HG02970 (cell line): Measurements from ENCODE around the gene NADK2.
A peak's percentile ranks its signal among the peaks of the same experiment; 100 is the strongest.
"Not testable (repeated sequence)": the region's sequence is repeated elsewhere in the genome, so short reads cannot be mapped to it uniquely, and the experiment has no call there.

ENCODE experiments used
- ATAC-seq: cut with Tn5 transposase; IDR thresholded peaks from one replicate; pipeline ENCODE4 v1.9.1; 2021; ENCODE audit warnings: mild to moderate bottlenecking, moderate library complexity, moderate number of reproducible peaks; ENCODE audit not compliant: unreplicated experiment, low FRiP score

NADK2 gene

GRCh38 chr5:36214436-36214835 is 27.3 kb downstream of the NADK2 start:
- ATAC-seq, result no peak

GRCh38 chr5:36209664-36210063 is 32.1 kb downstream of the NADK2 start:
- no peak for ATAC-seq

- no peak for ATAC-seq
These were observed 32.9 kb downstream of the NADK2 start for GRCh38 chr5:36208786-36209185.

- no peak for ATAC-seq
These were observed 34.8 kb downstream of the NADK2 start for GRCh38 chr5:36206913-36207312.

GRCh38 chr5:36205329-36205728 is 36.4 kb downstream of the NADK2 start:
- no peak for ATAC-seq

- ATAC-seq, result no peak
These were observed 39.2 kb downstream of the NADK2 start for GRCh38 chr5:36202521-36202961.

GRCh38 chr5:36200513-36200912 is 41.2 kb downstream of the NADK2 start:
- ATAC-seq, result no peak

GRCh38 chr5:36199620-36200019 is 42.1 kb downstream of the NADK2 start:
- no peak for ATAC-seq

- ATAC-seq, result not testable (repeated sequence)
These were observed 42.9 kb downstream of the NADK2 start for GRCh38 chr5:36198783-36199182.

- ATAC-seq, result no peak
These were observed 43.4 kb downstream of the NADK2 start for GRCh38 chr5:36198281-36198680.

GRCh38 chr5:36193746-36194145 is 48.0 kb downstream of the NADK2 start:
- ATAC-seq, result no peak

- not testable (repeated sequence) for ATAC-seq
These were observed 57.3 kb downstream of the NADK2 start for GRCh38 chr5:36184408-36184807.

GRCh38 chr5:36181774-36182173 is 60.0 kb downstream of the NADK2 start:
- no peak for ATAC-seq

- ATAC-seq, result no peak
These were observed 61.0 kb downstream of the NADK2 start for GRCh38 chr5:36180556-36181350.

- ATAC-seq, result no peak
These were observed 61.8 kb downstream of the NADK2 start for GRCh38 chr5:36179950-36180349.

- no peak for ATAC-seq
These were observed 63.2 kb downstream of the NADK2 start for GRCh38 chr5:36178524-36178890.

GRCh38 chr5:36177715-36178523 is 63.8 kb downstream of the NADK2 start:
- ATAC-seq, result no peak

- ATAC-seq, result peak; percentile 97
These were observed 64.6 kb downstream of the NADK2 start for GRCh38 chr5:36177154-36177553.

- ATAC-seq, result no peak
These were observed 66.7 kb downstream of the NADK2 start for GRCh38 chr5:36175043-36175442.

GRCh38 chr5:36174119-36174518 is 67.6 kb downstream of the NADK2 start:
- ATAC-seq, result no peak

GRCh38 chr5:36173426-36173825 is 68.3 kb downstream of the NADK2 start:
- no peak for ATAC-seq

- no peak for ATAC-seq
These were observed 69.1 kb downstream of the NADK2 start for GRCh38 chr5:36172599-36172998.
